ENCODE measurements around the gene CLDN17. TPM values are rescaled to one million over a fixed set of nuclear protein-coding genes. Genes with fewer than 3 reads are reported as not detected.

Gene CLDN17, protein sequence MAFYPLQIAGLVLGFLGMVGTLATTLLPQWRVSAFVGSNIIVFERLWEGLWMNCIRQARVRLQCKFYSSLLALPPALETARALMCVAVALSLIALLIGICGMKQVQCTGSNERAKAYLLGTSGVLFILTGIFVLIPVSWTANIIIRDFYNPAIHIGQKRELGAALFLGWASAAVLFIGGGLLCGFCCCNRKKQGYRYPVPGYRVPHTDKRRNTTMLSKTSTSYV
- not detected in 2 replicates for total RNA-seq (ENCODE audit: low replicate concordance)

DNA sequence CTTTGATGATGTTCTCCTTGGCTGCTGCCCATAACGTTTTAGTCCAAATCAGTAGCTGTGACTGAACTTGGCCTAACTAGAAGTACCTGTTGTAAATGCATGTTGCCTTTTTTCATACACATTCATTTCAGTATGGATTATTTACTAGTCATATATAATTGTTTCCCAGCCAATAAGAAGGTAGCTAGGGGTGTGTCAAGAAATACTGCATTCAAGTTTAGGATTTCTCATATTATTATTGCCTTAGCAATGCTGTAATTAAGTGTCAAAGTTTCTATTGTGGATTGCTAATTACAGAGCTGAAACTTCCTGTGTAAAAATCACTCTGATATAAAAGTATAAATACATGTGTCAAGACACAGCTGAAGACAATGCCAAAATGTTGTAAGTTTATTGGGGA, at the start of gene CLDN17:
Gene CLDN17, minus strand, starts transcription at position 101 of the 400 bp plus-strand sequence. CDS start 188 bp downstream, outside the sequence.

GRCh38 chr21:30216041-30216723, 49.6 kb upstream of the CLDN17 start, which contains the start of gene CLDN8:
Gene CLDN8, minus strand, starts transcription at chr21:30216097. Its CDS starts 172 bp downstream, at chr21:30215925.

Other genes starting within 250 kb of the CLDN17 start
- not detected in 2 replicates for gene GRIK1, start 226.8 kb downstream of the CLDN17 start, total RNA-seq (ENCODE audit: low replicate concordance)
- gene CLDN8, start 49.3 kb upstream of the CLDN17 start, total RNA-seq (ENCODE audit: low replicate concordance), result not detected in 2 replicates
- not detected in 2 replicates for gene KRTAP24-1, start 116.1 kb upstream of the CLDN17 start, total RNA-seq (ENCODE audit: low replicate concordance)
- gene KRTAP25-1, start 122.7 kb upstream of the CLDN17 start, total RNA-seq (ENCODE audit: low replicate concordance), result not detected in 2 replicates
- gene KRTAP26-1, start 153.5 kb upstream of the CLDN17 start, total RNA-seq (ENCODE audit: low replicate concordance), result not detected in 2 replicates
- gene KRTAP27-1, start 170.9 kb upstream of the CLDN17 start, total RNA-seq (ENCODE audit: low replicate concordance), result not detected in 2 replicates
- gene KRTAP23-1, start 181.8 kb upstream of the CLDN17 start, total RNA-seq (ENCODE audit: low replicate concordance), result not detected in 2 replicates
- not detected in 2 replicates for gene KRTAP13-2, start 205.5 kb upstream of the CLDN17 start, total RNA-seq (ENCODE audit: low replicate concordance)
- not detected in 2 replicates for gene KRTAP13-1, start 229.2 kb upstream of the CLDN17 start, total RNA-seq (ENCODE audit: low replicate concordance)